ENCODE measurements around the gene MLPH.

Gene MLPH

DNA sequence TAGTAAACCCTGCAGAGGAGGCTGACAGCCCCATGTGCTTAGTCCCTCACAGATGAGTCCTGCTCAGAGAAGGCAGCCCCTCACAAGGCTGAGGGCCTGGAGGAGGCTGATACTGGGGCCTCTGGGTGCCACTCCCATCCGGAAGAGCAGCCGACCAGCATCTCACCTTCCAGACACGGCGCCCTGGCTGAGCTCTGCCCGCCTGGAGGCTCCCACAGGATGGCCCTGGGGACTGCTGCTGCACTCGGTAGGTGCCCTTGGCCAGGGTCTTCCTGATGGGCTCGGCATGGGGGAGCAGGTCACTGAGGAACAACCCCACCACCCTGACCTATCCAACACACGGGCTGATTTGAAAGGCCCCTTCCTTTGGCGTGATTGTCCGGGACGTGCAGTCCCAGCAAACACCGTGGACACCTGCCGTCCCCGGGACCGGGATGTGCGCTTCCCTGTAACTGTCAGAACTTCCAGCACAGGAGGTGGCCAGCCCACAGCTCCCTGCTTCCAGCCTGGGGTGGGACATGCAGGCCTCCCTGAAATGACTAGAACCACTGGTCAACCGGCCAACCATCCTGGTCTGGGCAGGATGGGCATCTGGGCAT lies 38.6 kb downstream of the MLPH start:
- no peak for DNase-seq

DNA sequence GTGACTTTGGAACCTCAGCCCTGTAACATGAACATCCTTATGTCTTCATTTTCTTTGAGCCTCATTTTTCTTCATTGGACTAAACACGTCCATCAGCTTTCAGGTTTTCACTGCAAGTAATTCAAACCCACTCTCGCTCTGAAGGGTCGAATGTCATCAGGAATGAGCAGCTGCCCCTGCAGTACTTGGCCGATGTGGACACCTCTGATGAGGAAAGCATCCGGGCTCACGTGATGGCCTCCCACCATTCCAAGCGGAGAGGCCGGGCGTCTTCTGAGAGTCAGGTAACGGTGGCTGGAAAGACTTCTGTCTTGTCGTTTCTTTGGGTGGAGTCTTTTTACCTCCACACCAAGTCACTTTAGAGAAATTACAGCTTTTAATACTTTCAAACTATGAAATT lies 40.2 kb downstream of the MLPH start:
- no peak for DNase-seq

DNA sequence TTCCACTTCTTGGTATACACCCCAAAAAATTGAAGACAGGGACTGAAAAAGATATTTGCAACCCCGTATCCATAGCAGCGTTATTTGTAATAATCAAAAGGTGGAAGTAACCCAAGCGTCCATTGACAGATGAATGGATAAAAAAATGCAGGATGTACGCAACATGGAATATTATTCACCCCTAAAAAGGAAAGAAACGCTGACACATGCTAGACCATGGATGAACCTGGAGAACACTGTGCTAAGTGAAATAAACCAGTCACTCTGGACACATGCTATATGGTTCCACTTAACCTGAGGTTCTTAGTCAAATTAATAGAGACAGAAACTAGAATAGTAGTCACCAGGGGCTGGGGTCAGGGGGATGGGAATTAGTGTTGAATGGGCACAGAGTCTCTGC lies 40.7 kb downstream of the MLPH start:
- DNase-seq: no peak

DNA sequence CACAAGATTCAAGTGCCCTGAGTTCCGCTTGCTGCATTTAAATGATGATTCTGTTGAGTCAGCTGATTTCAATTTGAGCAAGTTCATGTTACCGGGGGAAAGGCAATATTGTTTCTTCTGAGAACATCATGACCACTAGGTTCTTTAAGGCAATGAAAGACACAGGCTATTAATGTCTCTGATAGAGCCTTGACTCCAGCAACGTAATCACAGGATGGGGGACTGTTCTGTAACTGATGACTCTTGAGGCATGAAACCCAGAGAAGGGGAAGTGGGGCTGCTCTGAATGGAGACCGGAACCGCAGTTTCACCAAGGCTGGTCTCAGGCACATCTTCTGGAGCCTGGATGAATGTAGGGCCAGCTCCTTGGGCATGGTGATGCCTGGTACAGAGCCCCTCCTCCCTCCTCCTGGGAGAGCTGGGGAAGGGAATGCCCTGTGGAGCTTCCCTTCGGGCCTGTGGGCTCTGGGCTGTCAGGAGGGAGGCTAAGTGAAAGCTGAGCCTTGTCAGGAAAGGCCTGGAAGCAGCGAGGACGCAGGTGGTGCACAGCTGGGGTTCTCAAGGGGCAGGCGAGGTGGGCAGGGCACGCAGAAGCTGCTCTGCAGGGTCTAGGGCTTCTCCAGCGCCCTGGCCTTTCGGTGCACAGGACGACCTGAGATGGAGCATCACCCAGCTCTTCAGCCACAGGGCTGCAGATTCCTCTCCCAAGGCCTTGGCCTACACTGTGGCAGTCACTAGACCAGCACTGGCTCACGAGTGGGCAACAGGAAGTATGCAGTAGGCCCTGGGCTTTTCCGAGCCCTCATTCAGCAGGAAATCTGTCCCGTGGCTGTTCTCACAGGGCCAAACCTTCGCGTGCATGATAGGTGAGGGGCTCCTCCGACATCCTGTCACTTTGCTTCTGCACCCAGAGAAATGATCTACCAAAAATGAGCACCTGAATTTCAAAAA lies 42.7 kb downstream of the MLPH start:
- no peak for DNase-seq

DNA sequence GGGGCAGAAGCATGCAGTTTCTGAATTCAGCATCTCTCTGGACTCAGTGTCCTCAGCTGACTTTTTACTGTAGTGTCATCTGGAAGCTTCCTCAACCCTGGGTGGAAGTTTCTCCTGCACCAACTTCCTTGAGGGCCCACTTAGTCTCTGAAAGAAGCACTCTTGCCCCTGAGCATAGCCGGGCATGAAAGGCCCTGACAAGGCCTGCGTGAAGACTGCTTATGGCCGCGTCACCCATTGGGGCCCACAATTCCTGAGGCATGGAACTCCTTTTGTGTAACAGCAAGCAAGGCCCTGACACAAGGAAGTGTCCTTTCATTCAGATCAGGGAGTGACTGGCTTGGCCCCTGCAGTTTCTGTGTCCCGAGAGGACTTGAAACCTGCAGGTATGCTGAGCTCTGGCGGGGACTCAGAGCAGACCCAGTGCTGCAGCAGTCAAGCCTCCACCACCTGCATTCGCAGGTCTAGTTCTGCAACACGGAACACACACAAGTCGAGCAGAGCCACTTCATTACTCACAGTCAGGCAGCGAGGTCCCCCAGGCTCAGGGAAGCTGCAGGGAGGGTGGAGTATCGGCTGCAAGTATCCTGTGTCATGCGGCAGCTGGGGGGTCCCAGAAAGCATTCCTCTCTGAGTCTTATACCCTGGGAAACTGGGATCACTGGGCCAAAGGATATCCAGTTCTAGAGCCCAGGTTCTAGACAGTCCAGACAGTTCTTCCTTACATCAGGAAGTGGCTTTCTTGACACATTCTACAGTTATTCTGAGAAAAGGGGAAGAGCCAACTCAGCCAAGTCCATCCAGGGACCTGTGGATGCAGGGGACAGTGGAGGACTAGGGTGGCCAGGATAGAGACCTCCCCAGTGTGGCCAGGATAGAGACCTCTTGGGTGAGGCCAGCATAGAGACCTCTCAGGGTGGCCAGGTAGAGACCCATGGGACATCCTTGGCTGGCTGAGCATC lies 43.7 kb downstream of the MLPH start:
- DNase-seq: no peak

DNA sequence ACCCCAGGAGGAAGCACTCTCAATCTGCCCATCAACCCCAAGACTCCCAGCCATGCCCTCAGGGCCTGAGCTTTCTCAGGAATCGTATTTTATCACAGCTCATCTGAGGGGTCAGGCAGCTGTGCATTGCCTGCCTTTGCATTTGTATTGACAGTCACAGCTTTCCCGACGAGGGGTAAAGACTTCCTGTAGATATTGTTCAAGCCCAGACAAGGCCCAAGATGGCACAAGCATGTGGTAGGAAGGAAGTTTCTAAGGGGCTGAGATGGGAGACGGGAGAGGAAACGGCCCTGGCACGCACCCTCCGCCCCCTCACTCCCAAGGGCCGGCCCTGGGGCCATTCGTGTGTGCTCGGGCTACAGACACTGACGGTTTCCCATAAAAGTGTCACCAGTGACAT lies 45.1 kb downstream of the MLPH start:
- DNase-seq: no peak

DNA sequence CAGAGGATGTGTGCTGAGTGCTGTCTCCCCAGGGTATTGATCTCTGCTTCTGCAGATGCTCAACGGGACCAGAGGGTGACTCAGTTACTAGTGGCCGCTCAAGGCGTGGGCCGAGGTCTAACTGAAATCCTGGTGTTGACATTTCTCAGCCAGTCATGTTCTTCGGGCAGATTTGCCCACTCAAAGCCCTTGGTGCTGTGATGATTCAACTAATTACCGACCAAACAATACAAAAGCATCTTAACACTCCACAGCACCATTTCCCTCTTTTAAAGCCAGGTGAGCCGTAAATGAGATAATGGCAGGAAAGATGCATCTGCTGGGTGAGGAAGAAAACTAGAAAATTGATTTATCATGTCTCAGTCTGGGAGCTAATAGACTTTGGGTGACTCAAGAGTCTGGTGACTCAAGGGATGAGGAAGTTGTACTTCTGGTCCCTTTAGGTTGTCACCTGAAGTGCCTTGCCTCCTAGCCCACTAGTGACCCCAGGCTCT lies 46.7 kb downstream of the MLPH start:
- DNase-seq: no peak

DNA sequence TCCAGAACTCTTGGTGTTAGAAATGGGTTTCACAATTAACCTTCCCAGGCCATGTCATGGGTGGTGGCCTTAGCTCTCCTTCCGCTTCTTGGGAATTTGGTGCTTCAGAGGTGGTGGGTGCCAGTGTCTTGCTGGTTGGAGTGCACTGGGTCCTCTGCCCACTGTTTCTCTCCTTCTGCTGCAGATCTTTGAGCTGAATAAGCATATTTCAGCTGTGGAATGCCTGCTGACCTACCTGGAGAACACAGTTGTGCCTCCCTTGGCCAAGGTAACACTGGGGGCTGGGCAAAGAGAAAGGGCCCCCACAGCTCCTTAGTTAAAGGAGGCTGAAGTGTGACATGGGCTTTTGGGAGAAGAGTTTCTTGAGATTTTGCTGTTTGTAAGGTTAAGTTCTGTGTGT lies 47.3 kb downstream of the MLPH start:
- no peak for DNase-seq

DNA sequence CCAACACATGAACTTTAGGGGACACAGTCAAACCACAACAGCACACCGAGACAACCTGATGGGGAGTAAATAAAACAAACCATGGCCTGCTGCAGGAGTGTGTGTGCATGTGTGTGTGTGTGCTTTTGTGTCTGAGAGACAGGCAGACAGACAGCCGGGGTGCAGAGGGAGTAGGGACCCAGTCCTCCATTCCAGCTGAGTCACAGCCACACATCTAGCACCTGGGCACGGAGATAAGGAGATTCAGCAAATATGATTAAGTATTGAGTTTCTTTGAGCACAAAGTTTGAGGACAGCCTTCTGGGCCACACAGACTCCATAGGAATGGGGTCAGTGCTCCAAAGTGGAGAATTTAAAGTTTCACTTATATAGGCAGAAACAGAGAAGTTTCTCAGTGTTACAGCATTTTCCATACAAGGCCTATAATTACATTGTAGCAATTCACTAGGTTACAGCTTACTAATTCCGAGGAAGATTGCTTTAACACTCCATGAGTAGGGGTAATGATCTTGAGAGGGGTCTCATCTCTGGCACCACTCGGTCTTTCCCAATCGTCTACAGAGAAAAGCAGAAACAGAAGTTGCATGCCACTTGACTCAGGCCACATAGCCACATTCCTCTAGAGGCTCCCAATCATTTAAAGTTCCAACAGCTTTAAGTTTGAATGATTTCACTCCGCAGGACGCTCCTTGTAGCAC lies 48.5 kb downstream of the MLPH start:
- no peak for DNase-seq

DNA sequence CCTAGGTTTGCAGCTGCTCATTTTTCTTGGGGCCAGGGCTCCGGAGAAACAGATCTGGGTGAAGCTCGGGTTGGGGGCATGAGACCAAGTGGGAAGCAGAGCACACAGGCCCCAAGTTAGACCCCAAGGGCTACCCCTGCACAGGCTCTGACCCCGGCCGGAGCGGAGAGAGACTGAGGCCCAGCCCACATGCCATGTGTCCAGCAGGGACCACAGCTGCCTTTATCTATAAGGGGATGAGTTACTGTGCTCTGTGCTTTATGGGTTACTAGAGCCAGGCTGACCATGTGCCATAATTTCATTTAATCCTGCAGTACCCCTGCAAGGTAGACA lies 49.0 kb downstream of the MLPH start:
- no peak for DNase-seq

DNA sequence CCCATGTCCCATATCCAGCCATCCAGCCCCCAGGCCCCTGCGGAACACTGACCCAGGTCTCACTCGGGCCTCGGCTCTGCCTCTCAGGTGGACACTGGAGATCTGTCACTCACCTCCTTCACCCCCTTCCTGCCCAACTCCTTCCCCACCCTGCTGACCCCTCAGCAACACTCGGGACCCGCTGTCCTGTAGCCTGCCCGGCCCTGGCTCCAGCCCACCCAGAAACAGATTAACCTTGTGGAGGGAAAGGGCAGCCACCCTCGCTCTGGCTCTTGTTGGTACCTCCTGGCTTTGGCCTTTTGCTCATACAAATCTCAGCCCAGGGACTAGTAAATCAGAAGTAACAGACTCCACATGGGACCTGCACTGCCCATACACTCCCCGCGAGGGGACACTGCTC lies 49.6 kb downstream of the MLPH start:
- DNase-seq: no peak

DNA sequence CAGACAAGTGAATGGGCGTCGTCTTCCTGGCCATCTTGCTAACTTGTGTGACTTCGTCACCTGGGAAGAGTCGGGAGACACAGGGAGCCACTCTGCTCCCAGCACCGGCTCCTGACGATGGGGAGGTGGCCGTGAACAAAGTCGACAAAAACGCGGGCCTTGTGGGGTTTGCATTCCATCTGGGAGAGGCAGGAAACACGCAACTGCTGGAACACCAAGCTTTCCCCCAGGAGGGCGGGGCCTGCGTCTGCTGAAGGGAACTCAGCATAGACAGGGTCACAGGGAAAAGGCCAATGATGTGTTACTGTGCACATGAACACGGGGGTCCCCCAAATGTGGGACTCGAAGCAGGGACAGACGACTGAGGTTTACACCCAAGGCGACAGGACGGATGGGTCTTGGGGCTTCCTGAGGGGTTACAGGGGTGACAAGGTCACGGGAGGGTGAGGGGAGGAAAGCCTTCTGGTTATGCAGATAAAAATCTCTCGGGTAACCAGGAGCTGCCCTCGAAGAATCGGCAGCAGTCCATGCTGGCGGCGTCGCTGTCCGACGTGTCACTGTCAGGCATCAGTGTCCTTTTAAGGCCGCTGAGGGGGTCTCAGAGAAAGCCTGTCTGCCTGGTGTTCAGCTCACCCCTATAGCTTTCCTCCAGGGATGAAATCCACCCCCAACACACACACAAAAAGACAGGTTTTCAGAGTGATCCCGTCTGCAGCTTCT lies 51.1 kb downstream of the MLPH start:
- DNase-seq: no peak

DNA sequence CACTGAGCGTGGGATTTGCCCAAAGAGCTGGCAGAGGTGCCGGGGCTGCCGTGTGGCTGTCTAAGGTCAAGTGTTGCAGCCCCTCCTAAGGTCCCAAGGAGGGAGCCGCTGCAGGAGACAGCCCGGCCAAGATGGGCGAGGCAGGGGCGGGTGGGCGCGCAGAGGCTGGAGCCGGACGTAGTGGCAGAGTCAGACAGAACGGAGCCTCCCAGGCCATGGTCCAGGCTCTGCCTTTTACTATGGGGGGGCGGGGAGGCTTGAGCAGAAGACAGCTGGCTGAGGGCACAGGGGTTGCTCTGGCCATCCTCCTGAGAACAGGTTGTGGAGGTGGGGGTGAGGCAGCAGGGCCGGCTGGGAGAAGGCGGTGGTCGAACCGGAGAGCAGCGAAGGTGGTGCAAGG lies 51.9 kb downstream of the MLPH start:
- no peak for DNase-seq

DNA sequence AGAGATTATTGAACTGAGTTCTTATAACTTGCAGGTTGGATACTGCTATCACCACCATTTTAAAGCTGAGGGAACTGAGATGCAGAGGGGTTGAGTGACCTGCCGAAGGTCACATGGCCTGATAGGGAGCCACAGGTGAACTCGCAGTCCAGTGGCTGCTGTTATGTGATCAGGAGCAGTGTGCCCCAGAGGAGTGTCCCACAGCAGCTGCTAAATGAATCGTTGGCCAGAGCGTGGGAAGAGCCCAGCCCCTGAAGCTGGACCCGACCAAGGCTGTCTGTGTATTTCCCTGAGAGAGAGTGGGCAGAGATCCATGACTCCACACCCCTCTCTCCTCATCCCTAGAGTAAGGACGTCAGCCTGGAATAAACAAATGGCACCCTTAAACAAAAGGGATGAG lies 52.6 kb downstream of the MLPH start:
- no peak for DNase-seq

DNA sequence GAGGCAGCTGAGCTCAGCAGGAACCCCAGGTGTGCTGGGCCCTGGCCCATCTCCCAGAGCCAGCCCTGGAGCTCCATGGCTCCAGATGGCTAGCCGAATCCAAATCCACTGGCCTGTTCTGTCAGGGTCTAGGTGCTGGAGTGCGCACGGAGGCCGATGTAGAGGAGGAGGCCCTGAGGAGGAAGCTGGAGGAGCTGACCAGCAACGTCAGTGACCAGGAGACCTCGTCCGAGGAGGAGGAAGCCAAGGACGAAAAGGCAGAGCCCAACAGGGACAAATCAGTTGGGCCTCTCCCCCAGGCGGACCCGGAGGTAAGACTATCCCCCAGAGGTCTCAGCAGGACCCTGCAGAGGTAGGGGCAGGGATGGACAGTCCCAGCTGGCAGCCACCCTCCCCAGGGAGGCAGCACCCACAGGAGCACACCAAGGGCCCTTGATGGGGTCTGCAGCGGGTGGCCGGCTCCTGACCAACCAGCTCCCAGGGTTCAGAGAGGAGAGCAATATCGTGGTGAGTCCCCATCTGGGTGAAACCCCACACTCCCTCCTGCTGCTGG lies 53.2 kb downstream of the MLPH start:
- DNase-seq: no peak

DNA sequence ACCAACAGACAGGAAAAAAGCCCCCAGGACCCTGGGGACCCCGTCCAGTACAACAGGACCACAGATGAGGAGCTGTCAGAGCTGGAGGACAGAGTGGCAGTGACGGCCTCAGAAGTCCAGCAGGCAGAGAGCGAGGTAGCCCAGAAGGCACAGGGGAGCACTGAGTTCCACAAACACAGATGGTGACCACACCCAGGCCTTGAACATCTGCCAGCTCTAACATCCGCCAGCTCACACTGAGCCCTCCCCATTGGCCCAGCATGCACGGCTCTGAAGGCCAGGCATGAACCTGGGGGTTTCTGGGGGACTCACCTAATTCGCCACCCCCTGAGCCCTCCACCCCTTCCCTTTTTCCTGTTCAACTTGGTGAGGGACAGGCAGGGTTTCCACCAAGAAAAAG lies 53.8 kb downstream of the MLPH start:
- DNase-seq: no peak

DNA sequence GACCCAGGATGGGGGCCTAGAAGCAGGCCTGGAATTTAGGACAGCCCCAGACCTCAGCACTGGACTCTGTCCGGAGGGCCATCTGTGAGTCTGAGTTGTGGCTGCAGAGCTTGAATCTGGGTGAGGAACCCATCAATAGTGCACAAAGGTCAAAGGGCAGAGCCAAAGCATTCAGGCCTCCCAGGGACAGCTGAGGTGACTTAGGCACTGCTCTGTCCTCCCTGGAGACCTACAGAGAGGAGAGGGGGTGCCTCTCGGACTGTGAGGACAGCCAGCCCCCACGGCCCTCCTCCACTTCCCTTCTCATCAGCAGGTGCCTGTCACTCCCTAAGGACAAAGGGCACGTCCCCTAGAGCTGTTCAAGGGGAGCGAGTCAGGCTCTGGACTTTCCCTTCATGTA lies 54.2 kb downstream of the MLPH start:
- DNase-seq: no peak

DNA sequence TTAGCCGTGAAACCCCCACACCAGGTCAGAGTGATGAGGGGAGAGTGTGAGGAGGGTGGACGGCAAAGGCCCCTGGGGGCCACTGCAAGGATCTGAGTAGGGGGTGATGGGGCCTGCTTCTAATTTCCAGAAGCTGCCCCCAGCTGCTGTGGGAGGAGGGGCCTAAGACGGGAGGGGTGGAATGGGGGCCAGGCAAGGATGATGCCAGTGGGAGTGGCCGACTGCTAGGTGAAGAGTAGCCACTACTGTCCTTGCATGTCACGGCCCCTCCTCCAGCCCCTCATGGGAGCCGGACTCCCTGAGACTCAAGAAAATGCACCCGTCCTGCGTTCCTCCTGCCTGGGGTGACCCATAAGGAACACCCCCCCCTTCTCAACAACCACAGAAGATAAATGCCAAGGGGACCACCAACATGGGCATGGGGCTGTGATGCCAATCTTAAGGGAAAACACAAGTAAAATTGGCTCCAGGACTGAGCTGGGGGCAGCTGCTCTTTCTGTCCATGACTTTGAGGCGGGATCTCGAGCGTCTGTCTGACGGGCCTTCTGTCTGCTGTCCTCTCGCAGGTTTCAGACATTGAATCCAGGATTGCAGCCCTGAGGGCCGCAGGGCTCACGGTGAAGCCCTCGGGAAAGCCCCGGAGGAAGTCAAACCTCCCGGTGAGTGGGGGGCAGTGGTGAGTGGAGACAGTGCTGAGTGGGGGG lies 55.1 kb downstream of the MLPH start:
- DNase-seq: no peak

DNA sequence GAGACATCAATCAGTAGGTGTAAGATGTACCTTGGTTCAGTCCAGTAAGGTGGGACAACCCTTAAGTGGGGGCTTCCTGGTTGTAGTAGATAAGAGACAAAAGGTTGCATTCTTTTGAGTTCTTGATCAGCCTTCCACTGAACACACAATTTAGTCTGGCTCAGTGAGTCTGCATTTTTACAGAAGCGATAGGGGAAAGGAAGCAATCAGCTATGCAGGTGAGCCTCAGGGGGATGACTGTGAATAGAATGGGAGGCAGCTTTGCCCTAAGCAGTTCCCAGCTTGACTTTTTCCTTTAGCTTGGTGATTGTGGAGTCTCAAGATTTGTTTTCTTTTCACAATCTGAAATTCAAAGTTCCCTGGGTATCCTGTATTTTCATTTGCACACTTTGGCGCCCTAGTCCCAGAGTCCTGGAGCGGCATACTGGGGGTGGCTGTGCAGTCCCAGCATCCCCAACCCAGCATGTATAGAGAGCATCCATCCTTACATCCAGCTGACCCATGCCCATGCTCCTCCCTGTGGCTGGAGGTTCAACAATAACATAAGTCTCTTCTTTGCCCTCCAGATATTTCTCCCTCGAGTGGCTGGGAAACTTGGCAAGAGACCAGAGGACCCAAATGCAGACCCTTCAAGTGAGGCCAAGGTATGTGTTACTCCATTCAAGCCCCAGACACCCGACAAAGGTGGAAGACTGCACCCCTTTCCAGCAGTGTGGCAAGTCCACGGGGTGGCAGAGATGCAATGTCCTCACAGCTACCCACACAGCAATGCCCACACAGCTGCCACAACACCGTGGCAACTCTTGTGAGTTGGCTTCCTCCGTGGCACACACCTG lies 59.2 kb downstream of the MLPH start:
- no peak for DNase-seq

DNA sequence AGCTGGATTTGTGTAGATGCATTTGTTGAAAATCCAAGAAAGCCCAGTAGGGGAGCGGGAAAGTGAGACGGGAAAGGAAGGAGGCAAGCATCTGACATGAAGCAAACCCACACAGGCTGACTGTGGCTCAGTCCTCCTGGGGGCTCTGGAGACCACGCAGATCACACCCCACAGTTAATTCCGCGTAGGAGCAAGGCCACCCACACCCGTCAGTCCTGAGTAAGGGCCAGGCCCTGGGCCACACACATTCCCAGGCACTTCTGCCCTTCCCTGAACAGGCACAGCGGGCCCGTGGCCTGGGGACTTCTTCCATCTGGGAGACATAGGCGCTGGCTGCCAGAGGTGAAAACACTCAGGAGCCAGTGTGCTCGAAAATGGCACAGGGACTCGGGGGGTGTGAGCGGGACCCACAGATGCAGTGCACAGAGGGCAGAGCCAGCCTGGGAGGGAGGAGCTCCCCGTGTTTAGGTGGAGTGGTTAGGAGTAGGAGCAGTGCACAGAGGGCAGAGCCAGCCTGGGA lies 59.9 kb downstream of the MLPH start:
- DNase-seq: no peak

Measured in activated naive CD4-positive, alpha-beta T cell treated with anti-CD3 and anti-CD28 coated beads, Interleukin-2, amount 50 U/mL, for 16 hours (primary cell).